Measurements from ENCODE around the gene GPC6. TPM values are rescaled to one million over a fixed set of nuclear protein-coding genes. Genes with fewer than 3 reads are reported as not detected.

GPC6 gene
- total RNA-seq, 4 donors from 2014 or later: 6.7 to 67.2 (median 11.1) TPM

DNA sequence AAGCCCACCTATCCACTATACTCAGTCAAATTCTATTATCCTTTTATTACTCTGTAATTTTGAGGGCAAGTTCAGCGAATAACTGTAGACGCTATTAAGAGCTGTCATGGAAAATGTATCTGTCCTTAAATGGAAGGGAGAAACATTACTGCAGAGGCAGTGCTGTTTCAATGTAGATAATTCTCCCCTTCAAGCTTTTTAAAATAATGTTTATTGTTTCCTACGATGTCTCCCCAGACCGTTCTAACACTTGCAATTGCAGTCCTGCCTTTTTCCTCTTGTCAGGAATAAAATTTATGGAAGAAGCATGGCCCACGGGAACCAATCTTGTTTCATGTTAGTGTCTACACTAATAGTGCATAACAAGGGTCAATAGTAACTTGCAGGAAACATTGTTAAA lies 159.5 kb downstream of the GPC6 start:
- Histone ChIP-seq H3K9me3 (no peaks in the 10 kb centered on the region), H3K27ac (no peak overlapping the region), H3K4me1 (no peaks in the 10 kb centered on the region), H3K36me3 (no peaks in the 10 kb centered on the region), H3K4me3 (no peak overlapping the region), H3K27me3 (peaks cover 0 to 3% of the 10 kb centered on the region in 2 donors)
- intact Hi-C loops (cut with DNase I; ENCODE audit: low total_unique reads): no loop called here
- no peak for DNase-seq
- TF ChIP-seq POLR2A (IDR thresholded peaks at IDR 0.05): no peak
- TF ChIP-seq, protein P1, sequence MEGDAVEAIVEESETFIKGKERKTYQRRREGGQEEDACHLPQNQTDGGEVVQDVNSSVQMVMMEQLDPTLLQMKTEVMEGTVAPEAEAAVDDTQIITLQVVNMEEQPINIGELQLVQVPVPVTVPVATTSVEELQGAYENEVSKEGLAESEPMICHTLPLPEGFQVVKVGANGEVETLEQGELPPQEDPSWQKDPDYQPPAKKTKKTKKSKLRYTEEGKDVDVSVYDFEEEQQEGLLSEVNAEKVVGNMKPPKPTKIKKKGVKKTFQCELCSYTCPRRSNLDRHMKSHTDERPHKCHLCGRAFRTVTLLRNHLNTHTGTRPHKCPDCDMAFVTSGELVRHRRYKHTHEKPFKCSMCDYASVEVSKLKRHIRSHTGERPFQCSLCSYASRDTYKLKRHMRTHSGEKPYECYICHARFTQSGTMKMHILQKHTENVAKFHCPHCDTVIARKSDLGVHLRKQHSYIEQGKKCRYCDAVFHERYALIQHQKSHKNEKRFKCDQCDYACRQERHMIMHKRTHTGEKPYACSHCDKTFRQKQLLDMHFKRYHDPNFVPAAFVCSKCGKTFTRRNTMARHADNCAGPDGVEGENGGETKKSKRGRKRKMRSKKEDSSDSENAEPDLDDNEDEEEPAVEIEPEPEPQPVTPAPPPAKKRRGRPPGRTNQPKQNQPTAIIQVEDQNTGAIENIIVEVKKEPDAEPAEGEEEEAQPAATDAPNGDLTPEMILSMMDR (IDR thresholded peaks at IDR 0.05): no peak

DNA sequence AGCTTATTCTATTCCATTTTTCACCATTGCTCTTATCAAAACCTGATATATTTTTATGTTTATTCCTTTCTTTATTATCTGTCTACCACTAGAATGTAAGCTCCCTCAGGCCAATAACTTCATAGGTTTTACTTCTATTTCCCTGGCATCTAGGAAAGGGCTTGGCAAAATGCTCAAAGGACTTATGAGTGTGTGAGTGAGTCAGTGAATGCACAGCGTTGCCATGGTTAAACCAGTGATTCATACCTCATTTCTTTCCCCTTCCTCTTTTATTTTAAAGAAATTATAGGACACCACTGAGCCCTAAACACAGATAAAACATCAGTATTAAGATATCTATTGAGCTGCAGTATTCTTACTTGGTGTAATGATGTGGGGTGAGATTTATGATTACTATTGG lies 162.1 kb downstream of the GPC6 start:
- Histone ChIP-seq H3K27ac (no peak overlapping the region), H3K36me3 (no peaks in the 10 kb centered on the region), H3K9me3 (no peaks in the 10 kb centered on the region), H3K4me3 (no peak overlapping the region), H3K4me1 (no peaks in the 10 kb centered on the region), H3K27me3 (peaks cover 0 to 3% of the 10 kb centered on the region in 2 donors)
- no peak for DNase-seq
- intact Hi-C loops (cut with DNase I; ENCODE audit: low total_unique reads): no loop called here
- TF ChIP-seq, protein P1 (IDR thresholded peaks at IDR 0.05): no peak
- no peak for TF ChIP-seq POLR2A (IDR thresholded peaks at IDR 0.05)

DNA sequence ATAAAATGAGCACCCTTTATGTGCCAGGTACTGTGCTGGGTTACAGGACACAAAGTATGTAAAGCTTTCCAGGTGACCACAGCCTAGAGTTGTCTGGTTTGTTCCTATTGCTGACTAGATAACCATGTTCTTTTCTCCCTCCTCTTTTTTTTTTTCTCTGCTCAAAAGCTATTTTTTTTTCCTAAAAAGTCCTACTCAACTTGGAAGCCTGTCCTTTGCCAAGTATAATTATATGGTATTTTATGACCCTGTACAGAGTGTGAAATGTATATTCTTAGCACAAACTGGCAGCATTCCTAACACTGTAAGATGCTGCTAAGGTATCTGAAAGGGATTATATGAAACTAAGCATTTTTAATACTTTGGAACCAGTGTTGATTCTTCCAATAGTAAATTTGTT lies 171.0 kb downstream of the GPC6 start:
- TF ChIP-seq, protein P1 (IDR thresholded peaks at IDR 0.05): no peak
- DNase-seq: no peak
- H3K36me3 ChIP-seq: no peaks in the 10 kb centered on the region
- no peak overlapping the region for H3K4me3 ChIP-seq
- no peak overlapping the region for H3K27ac ChIP-seq
- H3K9me3 ChIP-seq: no peaks in the 10 kb centered on the region
- intact Hi-C loops (cut with DNase I; ENCODE audit: low total_unique reads): no loop called here
- H3K27me3 ChIP-seq: no peaks in the 10 kb centered on the region
- no peaks in the 10 kb centered on the region for H3K4me1 ChIP-seq

DNA sequence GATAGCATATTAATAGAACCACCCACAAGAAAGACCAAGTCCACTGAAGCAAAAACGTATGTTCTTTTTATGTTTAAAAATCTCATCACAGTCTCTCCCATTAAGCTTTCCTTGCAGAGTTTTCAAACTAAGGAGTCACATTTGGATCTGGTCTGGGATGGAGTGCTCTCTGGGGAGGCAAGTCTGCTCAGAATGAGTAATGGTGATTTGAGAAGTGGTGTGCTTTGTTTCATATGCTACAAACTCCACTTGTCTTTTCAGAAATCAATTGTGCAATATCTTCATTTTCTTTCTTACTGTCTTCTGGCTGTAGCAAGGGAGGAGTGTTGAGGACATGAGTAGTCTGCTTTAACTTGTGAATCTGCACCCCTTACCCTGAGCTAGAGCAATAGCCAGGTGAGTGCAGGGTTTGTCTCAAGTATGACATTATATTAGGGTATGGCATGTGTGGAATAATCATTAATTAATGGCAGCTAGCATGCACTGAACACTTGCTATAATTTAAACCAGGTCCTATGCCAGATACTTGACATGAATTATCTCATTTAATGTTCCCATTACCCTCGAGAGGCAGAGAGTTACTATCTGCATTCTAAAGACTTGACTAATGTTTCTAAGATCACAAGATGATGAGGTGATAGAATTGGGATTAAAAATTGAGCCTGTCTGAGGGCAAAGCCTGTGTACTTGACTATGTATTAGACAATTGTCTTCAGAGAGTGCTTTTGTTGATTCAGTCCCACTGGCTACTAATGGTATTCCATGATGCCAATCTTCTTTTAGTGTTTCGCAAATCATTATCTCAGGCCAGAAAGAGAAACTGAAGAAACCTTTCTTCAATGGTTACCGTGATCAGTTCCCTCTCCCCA lies 171.8 kb downstream of the GPC6 start:
- Histone ChIP-seq H3K9me3 (no peaks in the 10 kb centered on the region), H3K36me3 (no peaks in the 10 kb centered on the region), H3K4me1 (no peaks in the 10 kb centered on the region), H3K4me3 (no peak overlapping the region), H3K27me3 (no peaks in the 10 kb centered on the region), H3K27ac (no peak overlapping the region)
- TF ChIP-seq POLR2A (IDR thresholded peaks at IDR 0.05): no peak
- TF ChIP-seq, protein P1 (IDR thresholded peaks at IDR 0.05): no peak
- intact Hi-C loops (cut with DNase I; ENCODE audit: low total_unique reads): no loop called here
- DNase-seq: no peak

DNA sequence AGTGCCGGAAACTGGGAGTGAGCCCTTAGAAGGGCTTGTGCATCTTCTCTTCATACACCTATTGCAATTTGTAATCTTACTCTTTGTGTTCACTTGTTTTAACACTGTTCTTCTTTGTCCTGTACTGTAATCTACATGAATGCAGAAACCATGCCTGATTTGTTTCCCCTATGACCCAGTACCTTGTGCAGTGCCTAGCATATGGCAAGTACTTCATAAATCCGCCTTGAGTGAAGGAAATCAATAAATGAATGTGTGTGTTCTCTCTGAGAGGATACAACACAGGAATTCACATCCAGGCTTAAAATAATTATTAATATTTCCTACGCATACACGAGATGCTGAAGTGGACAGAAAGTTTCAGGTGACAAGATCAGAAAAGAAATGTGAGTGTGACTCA lies 172.6 kb downstream of the GPC6 start:
- Histone ChIP-seq H3K36me3 (no peaks in the 10 kb centered on the region), H3K9me3 (no peaks in the 10 kb centered on the region), H3K4me3 (no peak overlapping the region), H3K4me1 (no peaks in the 10 kb centered on the region), H3K27me3 (no peaks in the 10 kb centered on the region), H3K27ac (no peak overlapping the region)
- no peak for DNase-seq
- intact Hi-C loops (cut with DNase I; ENCODE audit: low total_unique reads): no loop called here
- TF ChIP-seq, protein P1 (IDR thresholded peaks at IDR 0.05): no peak
- no peak for TF ChIP-seq POLR2A (IDR thresholded peaks at IDR 0.05)

Data from uterus (tissue), 4 donors.